Activated CD8-positive, alpha-beta memory T cell treated with anti-CD3 and anti-CD28 coated beads for 24 hours (primary cell): ENCODE measurements around the gene PLSCR3.
A peak's percentile ranks its signal among the peaks of the same experiment; 100 is the strongest.
"Not testable (repeated sequence)": the region's sequence is repeated elsewhere in the genome, so short reads cannot be mapped to it uniquely, and the experiment has no call there.

Source experiments
- DNase-seq: peaks from one replicate; pipeline ENCODE4 v3.0.0-alpha.2; 2020

Gene PLSCR3

DNA sequence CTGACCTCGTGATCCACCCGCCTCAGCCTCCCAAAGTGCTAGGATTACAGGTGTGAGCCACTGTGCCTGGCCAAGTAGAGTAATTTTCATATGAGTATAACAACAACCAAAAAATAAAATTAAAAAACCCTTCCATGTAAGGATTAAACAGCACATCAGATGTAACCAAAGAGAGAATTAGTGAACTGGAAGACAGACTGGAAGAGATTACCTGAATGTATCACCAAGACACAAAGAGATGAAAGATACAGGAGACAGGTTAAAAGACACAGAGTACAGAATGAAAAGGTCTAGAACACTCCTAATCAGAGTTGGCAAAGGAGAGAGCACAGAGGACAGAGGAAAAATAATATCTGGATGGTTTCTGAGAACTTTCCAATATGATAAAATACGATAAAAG lies 15.2 kb downstream of the PLSCR3 start:
- DNase-seq: no peak

DNA sequence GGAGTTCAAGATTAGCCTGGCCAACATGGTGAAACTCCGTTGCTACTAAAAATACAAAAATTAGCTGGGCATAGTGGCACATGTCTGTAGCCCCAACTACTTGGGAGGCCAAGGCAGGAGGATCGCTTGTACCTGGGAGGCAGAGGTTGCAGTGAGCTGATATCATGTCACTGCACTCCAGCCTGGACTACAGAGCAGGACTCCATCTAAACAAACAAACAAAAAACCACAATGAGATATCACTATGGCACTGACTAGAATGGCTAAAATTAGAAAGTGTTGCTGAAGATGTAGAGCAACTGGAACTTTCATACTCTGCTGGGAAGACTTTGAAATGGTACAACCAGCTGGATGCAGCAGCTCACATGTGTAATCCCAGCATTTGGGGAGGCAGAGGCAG lies 20.0 kb downstream of the PLSCR3 start:
- DNase-seq: no peak

DNA sequence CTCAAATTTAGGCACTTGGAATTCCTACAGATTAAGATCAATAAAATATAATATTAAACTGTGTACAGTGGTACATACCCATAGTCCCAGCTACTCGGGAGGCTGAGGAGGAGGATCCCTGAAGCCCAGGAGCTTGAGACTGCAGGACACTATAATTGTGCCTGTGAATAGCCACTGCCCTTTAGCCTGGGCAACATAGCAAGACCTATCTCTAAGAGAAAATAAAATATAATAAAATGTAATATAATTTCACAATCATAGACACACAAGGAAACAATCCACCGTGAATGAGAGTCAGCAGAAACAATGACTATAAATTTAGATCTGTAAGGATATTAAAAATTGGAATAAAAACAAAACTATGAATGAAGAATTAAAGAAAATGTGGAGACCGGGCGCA lies 23.5 kb downstream of the PLSCR3 start:
- DNase-seq: no peak

DNA sequence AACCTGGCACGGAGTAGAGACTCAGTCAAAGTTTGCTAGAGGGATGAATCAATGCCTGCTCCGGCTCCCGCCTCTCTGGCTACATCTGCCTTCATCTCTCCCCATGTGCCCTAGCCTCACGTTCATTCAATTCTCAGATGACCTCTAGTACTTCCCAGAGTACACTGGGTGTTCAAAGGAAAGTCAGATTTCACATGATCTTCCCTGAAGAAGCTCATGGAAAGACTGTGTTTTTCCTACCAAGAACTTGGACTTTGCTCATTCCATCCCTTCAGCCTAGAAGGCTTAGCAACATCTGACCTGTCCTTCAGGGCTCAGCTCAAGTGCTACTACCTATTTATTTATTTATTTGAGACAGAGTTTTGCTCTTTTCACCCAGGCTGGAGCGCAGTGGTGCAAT lies 24.5 kb downstream of the PLSCR3 start:
- no peak for DNase-seq

DNA sequence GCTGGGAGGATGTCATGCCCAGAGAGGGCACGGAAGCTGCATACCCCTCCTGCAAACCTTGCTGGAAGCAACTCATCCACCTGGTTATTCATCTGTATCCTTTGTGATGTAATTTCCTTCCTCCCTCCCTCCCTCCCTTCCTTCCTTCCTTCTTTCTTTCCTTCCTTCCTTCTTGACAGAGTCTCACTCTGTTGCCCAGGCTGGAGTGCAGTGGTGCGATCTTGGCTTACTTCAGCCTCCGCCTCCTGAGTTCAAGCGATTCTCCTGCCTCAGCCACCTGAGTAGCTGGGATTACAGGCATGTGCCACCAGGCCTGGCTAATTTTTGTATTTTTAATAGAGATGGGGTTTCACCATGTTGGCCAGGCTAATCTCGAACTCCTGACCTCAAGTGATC lies 25.7 kb downstream of the PLSCR3 start:
- not testable (repeated sequence) for DNase-seq

DNA sequence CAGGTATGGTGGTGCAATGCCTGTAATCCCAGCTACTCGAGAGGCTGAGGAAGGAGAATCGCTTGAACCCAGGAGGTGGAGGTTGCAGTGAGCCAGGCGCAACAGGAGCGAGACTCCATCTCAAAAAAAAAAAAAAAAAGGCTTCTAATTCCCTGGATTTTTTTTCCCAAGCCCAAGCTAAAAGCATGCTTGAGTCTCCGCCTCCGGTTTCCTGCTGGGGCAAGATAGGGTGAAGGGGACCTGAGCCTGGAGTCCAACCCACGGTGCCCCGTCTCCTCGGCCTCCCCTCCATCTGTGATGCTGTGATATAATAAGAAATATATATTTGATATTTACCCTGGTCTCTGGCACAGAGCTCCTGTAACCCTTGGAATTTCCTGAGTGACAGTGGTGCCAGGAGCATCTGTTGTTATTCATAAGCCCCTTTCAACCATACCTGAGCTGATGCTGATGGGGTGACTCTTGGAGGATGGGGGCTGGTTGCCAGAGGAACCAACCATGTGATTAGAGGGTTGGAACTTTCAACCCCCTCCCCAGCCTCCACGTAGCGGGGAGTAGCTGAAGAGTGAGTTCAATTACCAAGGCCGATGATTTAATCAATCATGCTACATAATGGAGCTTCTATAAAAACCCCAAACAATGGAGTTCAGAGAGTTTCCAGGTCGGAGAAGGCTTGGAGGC lies 26.3 kb downstream of the PLSCR3 start:
- no peak for DNase-seq

DNA sequence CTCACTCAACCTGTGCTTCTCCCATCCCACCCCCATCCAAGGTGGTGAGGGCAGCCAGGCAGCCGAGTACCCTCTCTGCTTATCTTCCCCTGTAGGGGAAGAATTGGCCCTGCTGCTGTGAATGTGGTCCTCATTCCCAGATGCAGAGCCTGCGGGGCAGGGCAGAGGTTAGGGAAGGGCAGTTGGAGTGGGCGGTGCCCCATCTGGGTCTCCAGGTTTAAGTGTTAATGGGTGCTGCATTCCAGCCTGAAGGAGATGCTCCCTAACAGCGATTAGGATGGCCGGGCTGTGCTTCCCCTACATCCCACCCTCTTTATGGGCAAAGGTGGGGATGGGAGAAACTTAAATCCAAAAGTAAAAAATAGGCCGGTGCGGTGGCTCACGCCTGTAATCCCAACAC lies 27.2 kb downstream of the PLSCR3 start:
- no peak for DNase-seq

DNA sequence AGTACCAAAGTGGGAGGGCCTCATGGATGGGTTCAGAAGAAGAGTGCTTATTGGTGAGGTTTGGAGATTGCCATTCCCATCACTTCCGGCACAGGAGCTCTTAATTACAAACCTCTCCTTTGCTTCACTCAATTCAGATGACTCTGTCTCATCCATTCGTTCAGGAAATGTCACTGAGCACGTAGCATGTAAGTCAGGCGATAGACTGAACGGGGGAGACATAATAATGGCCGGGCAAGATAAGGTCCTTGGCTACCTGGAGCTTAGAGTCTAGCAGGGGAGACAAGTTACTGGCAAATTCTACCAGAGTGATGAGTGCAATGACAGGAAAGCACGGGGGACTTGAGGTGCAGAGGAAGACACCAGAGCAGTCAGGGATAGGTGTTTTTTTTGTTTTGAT lies 28.4 kb downstream of the PLSCR3 start:
- not testable (repeated sequence) for DNase-seq

DNA sequence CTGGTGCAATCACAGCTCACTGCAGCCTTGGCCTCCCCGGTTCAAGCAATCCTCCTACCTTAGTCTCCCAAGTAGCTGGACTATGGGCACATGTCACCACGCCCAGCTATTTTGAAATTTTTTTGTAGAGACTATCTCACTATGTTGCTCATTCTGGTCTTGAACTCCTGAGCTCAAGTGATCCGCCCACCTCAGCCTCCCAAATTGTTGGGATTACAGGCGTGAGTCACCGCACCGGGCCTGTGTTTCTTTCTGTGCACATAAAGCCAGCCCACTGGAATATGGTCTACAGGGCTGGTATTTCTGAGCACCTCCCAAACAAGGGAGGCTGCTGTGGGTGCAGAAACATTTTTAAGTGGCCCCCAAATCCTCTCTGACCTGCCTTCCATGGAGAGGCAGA lies 31.0 kb downstream of the PLSCR3 start:
- no peak for DNase-seq

DNA sequence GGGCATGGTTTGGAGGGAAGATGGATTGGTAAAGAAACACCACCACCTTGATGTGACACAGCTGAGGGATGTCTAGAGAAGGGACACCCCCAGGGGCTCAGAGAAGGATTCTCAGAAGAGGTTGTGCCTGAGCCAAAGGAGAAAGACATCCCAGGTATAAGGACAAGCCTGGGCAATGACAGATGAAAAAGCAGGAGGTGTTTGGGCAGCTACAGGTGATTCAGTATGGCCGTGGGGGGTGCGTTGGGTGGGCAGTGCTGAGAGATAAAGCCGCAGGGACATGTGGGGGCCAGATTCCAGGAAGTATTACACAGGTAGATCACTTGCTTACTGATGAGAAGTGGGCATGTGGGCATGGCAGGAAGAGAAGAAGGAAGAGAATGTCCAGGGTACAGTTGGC lies 32.4 kb downstream of the PLSCR3 start:
- DNase-seq: no peak

DNA sequence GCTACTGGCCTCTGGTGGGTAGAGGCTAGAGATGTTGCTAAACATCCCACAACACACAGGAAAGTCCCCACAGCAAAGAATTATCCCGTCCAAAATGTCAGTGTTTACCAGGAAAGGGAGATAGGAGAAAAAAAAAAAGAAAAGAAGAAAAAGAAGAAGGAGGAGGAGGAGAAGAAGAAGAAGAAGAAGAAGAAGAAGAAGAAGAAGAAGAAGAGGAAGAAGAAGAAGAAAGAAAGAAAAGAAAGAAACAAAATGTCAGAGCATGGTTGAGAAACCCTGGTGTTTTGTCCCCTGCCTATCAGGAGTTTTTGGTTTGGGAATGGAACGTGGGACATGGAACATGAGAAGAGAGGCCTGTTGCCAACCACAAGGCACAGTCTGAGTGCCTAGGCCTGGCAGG lies 36.9 kb downstream of the PLSCR3 start:
- DNase-seq: no peak

DNA sequence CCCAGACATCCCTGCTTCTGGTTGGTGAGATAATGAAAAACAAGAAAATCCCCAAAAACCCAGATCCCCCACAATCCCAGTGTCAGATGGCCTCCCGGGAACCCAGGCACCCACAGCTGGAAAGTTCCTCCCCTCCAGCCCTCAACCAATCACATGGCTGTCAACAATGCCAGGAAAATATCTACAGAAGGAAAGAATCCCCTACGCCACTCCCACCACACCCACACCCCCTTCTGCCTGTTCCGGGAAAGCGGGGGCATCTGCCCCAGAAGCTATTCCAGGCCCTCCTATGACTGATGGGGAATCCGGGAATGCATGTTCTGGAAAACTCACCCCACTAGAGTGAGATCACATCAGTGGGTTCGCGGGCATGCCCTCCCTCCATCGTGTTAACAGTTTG lies 37.6 kb downstream of the PLSCR3 start:
- no peak for DNase-seq

DNA sequence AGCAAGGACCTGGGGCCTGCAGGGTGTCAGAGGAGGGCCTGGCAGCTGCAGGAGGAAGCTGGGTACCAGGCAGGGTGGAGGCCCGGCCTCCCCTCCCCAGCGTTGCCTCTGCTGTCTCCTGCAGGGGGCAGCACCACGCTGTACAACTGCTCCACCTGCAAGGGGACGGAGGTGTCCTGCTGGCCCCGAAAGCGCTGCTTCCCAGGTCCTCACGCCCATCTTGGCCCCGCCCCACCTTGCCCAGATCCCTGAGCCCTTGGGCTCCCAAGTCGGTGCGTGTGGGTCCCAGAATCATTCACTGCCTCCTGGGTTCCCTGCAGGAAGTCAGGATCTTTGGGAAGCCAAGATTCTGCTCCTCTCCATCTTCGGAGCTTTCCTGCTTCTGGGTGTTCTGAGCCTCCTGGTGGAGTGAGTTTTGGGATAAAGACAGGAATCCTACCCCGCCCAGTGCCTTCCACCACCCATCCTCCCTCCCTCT lies 38.2 kb downstream of the PLSCR3 start:
- peak; percentile 94 for DNase-seq

DNA sequence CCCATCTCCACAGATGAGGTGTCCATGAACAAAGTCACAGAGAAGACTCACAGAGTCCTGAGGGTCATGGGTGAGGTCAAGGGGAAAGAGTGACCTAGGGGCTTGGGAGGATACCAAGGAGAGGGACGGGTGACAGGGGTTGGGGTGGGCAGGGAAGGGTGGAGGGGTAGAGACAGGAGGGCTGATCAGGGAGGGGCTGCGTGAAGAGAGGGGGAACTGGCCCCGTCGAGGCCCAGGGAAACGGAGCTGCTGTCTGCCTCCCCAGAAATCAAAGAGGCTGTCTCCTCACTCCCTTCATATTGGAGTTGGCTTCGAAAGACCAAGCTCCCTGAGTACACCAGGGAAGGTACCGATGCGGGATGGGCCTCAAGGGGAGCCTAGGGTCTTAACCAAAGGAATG lies 38.8 kb downstream of the PLSCR3 start:
- no peak for DNase-seq

DNA sequence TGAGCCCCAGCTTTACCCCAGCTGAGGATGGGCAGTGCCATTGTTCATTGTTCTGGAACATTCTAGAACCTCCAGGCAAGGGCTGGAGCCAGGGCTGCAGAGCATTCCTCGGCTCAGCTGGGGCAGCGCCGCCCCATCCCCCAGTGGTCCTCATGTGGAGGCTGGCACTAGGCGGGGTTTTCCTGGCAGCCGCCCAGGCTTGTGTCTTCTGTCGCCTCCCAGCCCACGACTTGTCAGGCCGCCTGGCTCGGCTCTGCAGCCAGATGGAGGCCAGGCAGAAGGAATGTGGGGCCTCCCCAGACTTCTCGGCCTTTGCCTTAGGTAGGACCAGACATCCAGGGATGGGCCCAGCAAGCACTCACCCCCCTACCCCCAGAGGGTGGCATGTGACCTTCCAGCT lies 39.3 kb downstream of the PLSCR3 start, which contains the start of gene TMEM95:
Gene TMEM95, plus strand, starts transcription at position 104 of the 400 bp plus-strand sequence. Its CDS starts 49 bp downstream, at position 153.
- DNase-seq: no peak

DNA sequence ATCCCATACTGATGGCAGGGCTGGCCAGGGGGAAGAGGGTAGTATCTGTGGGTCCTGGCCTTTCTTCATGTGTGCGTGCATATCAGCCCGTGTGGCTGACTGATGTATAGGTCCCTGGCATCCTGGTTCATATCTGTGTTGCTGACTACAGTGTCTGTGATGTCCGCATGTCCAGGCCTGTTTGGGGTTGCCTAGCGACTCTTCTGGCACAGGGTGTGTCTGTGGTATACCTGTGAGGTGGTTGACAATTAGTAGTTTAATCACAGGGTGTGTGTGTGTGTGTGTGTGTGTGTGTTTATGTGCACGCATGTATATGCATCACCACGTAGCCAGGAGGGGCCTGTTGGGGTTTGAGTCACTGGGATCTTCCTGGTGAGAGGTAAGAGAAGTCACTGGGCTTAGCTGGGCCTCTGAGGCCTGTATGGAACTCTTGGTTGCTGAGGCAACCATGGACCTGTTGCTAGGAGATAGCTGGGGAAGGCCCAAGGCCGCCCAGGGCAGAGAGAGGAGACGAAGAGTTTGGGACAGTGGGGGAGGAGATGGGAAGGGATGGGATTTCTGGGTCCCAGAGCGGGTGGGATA lies 40.0 kb downstream of the PLSCR3 start:
- no peak for DNase-seq

DNA sequence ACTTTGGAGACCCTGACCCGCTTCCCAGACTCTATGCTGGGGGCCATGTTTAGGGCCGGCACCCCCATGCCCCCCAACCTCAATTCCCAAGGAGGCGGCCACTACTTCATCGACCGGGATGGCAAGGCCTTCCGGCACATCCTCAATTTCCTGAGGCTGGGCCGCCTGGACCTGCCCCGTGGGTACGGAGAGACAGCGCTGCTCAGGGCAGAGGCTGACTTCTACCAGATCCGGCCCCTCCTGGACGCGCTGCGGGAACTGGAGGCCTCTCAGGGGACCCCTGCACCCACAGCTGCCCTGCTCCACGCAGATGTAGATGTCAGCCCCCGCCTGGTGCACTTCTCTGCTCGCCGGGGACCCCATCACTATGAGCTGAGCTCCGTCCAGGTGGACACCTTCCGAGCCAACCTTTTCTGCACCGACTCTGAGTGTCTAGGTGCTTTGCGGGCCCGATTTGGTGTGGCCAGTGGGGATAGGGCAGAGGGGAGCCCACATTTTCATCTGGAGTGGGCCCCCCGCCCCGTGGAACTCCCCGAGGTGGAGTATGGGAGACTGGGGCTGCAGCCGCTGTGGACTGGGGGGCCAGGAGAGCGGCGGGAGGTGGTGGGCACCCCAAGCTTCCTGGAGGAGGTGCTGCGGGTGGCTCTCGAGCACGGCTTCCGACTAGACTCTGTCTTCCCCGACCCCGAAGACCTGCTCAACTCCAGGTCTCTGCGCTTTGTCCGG lies 41.3 kb downstream of the PLSCR3 start:
- DNase-seq: no peak

DNA sequence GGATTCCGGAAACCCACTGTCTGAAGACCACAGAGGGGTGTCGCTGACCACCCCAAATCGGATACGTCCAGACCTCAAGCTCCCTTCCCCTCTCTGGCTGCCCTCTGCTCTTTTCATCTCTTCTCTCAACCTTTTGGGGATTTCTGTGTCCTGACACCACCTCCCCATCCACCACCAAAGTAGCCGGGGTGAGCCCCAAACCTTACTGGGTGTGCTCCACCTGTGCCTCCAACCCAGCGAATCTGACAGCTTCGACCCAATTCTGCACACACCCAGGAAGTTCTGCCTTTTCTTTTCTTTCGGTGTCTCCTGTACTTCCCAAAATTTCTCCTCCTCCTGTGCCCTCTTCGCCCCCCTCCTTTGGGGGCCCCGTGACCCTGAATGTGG lies 41.8 kb downstream of the PLSCR3 start:
- DNase-seq: no peak

DNA sequence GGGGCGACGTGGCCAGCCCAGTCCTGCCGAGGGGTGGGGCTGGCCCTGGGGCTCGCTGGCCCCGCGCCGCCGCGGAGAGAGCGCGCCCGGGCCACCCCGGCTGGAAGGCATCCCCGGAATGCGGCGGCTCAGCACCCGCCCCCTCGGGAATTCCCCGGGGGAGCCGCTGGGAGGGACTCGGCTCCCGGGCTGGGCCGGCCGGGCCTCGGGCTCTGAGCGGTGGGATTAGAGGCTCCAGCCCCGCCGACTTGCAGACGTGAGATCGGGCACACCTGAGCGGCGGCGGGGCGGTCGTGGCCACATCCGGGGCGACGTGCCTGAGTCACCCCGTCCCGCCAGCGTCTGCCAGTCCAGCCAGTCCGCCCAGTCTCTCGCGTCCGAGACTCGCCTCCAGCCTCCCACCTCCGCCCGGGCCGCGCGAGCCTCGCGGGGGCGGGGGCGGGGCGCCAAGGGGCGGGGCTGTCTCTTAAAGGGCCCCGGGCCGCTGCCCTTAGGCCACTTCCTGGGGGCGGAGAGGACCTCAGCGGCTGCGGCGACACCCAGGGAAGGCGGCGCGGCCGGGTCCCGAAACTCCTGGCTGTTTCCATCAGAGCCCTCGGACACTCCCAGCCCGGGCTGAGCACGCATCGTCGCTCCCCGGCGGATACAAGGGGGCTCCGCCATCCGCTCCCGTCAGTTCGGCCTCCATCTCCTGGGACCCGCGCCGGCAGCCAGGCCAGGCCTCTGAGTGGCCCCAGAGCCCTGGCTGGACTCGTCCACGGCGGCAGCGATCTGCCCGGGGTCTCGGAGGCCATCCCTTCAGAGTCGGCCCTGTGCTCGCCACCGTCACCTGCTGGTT lies 42.4 kb downstream of the PLSCR3 start, which contains the start of gene KCTD11:
Gene KCTD11, plus strand, starts transcription at position 498 of the 838 bp plus-strand sequence.
- peak; percentile 90 for DNase-seq

DNA sequence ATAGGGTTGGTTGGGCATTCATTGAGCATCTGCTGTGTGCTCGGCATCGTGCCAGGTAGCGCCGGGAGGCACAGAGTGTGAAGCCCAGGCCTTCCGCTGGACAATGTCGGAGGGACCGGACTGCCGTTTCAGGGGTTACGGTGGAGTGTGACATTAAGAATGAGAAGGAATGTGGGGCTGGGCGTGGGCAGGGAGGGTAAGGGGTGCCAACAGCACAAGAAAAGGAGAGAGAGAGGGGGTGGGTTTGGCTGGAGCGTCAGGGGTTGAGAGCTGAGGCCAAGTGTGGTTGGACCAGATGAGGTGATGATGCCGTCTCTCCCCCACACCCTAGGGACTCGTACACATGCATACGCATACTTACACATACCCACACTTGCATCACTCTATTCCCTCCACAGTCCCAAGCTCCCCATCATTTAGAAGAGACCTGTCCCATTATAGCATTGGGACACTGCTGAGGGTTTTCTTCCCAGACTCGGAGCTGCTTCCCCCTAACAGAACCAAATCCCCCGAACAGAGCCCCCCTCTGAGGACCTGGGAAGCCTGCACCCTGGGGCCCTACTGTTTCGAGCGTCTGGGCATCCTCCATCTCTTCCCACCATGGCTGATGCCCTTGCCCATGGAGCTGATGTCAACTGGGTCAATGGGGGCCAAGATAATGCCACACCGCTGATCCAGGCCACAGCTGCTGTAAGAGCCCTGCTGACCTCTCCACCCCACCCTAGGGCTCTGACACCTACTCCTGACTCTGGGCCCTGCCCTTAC lies 45.7 kb downstream of the PLSCR3 start:
- DNase-seq: no peak

DNA sequence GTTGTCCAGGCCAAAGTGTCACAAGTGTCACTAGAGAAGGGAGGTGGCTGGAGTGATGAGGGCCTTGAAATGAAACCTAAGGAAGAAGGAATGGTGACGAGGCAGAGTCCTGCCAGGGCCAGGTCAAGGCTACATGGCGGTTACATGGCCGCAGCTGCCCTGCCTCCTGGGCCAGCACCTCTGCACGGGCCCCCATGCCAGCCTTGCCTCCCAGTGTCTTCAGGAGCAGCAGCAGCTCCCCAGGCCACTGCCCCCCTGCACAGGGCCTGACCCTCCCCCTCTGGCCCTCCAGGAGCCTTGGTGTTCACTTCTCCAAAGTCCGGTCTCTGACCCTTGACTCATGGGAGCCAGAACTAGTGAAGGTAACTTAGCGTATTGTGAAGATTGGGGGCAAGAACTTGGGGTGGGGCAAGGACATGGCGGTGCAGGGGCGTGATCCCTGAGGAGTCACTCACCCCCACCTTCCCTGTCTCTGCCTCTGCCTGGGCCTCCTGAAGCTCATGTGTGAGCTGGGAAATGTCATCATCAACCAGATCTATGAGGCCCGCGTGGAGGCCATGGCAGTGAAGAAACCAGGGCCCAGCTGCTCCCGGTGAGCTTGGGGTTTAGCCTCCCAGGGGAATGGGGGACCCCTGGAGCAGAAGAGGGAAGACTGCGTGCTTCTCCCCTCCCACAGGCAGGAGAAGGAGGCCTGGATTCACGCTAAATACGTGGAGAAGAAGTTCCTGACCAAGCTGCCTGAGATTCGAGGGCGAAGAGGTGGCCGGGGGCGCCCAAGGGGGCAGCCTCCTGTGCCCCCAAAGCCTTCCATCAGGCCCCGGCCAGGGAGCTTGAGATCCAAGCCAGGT lies 46.5 kb downstream of the PLSCR3 start:
- no peak for DNase-seq
